Nucleus accumbens (tissue), 56 donors: ENCODE results near the gene SEZ6.

Source experiments
- DNase-seq, 56 donors: peaks; one replicate each; lab custom pipeline; 2025; lab: John Stamatoyannopoulos, UW

The SEZ6 gene

GRCh38 chr17:28911411-28912045 lies 94.3 kb downstream of the SEZ6 start:
- DNase-seq, result no peak

- DNase-seq, result no peak
These were observed 95.3 kb downstream of the SEZ6 start for GRCh38 chr17:28910534-28910933.

- DNase-seq, result peak in 1 of 56 donors; percentile 28
These were observed 97.1 kb downstream of the SEZ6 start for GRCh38 chr17:28908640-28909167.

- no peak for DNase-seq
These were observed 97.9 kb downstream of the SEZ6 start for GRCh38 chr17:28907709-28908475.

GRCh38 chr17:28906706-28907438 lies 99.0 kb downstream of the SEZ6 start:
- peak in 12 of 56 donors; percentile 6 to 69 (median 32) for DNase-seq

GRCh38 chr17:28906276-28906675 lies 99.6 kb downstream of the SEZ6 start:
- DNase-seq, result peak in 15 of 56 donors; percentile 6 to 69 (median 33)
